C4-2B (cell line): ENCODE data around the gene PIK3CD.

Source experiments
- H3K27ac ChIP-seq: fragments of 450-650 bp; 2 replicates; pipeline ENCODE4 v1.5.1; 2017
- ZFX ChIP-seq: fragments of 450-650 bp; IDR thresholded peaks from 2 replicates; pipeline ENCODE4 v1.6.1; 2017
- TF ChIP-seq, protein P1 (sequence below): fragments of 450-650 bp; conservative IDR thresholded peaks from 2 replicates; pipeline ENCODE4 v1.5.1; 2017; ENCODE audit warnings: mild to moderate bottlenecking

The PIK3CD gene

DNA sequence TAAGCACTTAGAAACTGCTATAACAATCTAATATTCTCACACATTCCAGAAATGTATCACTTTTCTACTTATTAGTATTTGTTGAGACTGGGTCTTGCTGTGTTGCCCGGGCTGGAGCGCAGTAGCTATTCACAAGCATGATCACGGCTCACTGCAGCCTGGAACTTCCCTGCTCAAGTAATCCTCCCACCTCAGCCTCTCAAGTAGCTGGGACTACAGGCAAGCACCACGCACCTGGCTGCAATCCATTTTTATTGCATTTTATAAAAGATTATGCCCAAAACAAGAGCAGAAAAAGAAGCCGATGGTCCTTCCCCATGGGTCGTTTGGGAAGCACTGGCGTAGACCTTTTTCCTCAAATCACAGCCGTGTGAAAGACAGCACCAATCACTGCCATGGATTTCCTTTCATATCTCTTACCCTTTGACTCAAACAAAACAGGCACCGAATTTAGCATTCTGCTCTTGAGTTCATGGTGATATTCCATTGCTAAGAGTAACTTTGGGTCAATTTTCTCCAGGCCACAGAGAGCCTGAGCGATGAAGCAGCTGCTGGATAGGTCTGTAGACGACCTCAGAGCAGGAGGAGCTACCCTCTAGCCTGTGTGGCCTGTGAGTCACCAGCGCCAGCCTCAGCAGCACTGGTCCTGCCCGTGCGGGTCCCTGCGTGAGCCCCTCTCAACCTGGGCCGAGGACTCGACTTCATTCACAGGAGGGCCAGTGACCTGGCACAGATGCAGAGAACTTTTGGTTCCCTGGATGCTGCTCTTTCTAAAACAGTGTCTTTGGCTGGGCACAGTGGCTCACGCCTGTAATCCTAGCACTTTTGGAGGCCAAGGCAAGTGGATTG lies 80.8 kb downstream of the PIK3CD start:
- no peak overlapping the region for H3K27ac ChIP-seq
- TF ChIP-seq, protein P1, sequence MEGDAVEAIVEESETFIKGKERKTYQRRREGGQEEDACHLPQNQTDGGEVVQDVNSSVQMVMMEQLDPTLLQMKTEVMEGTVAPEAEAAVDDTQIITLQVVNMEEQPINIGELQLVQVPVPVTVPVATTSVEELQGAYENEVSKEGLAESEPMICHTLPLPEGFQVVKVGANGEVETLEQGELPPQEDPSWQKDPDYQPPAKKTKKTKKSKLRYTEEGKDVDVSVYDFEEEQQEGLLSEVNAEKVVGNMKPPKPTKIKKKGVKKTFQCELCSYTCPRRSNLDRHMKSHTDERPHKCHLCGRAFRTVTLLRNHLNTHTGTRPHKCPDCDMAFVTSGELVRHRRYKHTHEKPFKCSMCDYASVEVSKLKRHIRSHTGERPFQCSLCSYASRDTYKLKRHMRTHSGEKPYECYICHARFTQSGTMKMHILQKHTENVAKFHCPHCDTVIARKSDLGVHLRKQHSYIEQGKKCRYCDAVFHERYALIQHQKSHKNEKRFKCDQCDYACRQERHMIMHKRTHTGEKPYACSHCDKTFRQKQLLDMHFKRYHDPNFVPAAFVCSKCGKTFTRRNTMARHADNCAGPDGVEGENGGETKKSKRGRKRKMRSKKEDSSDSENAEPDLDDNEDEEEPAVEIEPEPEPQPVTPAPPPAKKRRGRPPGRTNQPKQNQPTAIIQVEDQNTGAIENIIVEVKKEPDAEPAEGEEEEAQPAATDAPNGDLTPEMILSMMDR: no peak
- no peak for TF ChIP-seq ZFX

DNA sequence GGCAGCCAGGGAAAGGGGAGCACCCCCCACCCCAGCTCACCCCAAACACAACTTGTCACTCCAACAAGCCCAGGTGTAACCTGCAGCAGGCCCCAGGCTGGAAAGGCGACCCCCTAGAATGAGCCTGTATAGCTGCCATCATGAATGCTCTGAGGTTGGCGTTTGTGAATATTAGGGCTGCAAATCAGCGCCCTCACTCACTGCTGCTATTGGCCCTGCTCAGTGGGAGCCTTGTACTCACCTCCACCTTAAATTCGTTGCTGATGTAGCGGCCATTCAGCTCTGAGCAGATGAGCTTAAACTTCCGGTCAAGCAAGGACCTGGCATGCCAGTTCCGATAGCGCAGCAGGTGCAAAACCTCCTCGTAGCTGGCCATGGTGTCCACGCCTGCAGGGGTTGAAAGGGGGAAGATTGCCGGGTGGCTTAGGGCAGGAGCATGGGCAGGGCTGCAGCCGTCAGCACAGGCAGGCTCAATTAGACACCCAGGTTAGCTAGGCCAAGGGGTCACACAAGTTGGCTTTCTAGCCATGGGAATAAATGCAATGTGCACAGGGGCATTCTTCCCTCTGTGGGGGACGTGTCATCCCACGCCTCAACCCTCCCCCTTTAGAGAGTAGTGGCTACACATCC lies 81.7 kb downstream of the PIK3CD start:
- no peak overlapping the region for H3K27ac ChIP-seq
- TF ChIP-seq, protein P1: no peak
- TF ChIP-seq ZFX: no peak

DNA sequence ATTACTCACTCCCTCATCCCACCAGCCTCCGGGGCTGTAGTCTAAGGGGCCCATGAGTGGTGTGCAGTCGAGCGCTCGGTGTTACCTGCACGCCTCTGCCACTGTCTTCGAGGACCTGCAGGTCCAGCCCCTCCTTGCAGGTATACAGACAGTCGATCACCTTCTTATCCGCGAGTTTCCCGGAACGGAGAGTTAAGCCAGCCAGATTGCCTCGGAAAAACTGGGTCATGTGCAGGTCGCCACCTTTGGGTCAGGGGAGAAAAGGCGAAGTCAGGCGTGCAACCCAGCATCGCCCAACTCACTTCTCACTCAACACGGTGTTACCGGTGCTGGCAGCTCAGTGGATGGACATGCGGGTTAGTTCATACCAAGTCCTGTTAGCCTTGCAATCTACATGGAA lies 84.3 kb downstream of the PIK3CD start:
- H3K27ac ChIP-seq: no peak overlapping the region
- TF ChIP-seq, protein P1: no peak
- TF ChIP-seq ZFX: no peak

DNA sequence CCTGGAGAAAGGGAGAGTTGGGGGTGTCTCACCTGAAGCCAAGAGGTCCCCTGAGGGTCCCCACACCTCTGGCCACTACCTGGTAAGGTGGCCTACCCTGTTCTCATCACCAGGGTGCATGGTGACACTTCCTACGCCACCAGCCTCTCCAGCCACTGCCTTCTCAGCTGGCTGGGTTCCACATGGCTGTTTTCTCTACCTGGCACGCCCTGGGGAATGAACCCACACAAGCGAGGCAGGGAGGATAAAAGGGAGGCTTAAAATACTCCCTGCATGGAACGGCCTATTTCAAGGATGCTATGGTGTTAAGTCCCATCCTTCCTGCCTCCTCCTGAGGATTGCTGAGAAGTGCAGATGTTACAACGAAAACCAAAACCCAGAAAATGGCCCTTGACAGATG lies 84.7 kb downstream of the PIK3CD start:
- no peak overlapping the region for H3K27ac ChIP-seq
- TF ChIP-seq ZFX: no peak
- TF ChIP-seq, protein P1: no peak

DNA sequence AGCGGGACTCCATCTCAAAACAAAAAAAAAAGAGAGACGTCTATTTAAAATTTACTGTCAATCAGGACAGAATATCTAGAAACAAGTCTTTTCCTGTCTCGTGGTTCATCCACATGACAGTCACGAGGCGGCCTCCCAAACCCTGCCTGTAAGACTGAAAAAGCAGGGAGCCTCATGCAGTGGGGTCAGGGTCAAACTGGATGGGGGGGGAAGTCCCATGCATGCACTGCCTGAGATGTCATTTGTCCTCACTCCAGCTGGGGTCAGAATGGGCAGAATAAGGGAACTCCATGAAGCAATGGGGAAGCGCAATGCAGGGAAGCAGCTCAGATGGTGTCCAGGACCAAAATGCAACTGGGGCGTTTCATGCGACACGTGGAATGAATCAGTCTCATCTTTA lies 85.5 kb downstream of the PIK3CD start:
- TF ChIP-seq, protein P1: no peak
- TF ChIP-seq ZFX: no peak
- H3K27ac ChIP-seq: no peak overlapping the region

DNA sequence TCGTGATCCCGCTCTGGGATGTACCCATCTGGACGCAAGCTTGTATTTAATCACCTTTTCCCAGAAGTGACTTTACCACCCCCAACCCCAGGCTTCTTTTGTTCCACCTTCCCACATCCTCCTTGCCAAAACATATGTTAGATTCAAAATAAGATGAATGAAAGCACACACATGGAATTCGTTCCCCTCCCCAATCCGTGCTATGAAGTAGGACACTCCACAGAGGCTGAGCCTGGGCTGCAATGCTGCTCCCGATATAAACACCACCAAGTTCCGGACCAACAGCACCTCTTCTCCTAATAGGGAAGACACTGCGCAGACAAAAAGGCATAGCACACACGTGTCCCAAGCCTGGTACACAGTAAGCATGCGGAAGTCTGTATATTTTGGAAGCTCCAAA lies 86.1 kb downstream of the PIK3CD start:
- H3K27ac ChIP-seq: no peak overlapping the region
- TF ChIP-seq, protein P1: no peak
- TF ChIP-seq ZFX: no peak

DNA sequence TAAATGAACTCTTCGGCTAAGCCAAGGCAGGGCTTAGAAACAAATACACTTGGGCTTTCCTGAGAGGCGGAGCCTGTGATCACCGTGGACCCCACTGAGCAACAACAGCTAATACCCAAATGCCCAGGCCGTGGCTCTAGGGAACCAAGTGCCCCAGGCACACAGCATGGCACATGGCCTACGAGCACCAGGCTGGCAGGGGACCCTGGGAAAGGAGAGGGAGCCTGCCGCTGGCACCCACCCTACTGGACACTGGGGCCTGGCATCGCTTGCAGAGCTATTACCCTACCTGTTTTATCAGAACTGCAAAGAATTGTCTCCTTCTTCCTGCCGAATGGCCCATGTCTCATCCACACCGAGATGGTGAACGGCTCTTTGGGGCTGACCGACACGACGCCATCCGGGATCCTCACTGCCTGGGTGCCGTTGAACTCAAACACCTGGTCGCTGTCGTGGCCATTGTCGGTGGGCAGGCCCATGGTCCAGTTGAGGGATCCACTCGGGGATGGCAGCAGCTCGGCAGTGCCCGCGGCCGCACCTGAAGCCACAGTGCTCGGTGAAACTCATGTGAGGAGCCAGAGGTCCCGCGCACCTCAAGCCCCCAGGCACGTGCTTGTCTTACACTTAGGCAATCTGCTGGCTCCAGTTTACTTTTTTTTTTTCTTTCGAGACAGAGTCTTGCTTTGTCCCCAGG lies 92.7 kb downstream of the PIK3CD start:
- TF ChIP-seq, protein P1: no peak

More for the DNA sequence above, 92.7 kb downstream of the PIK3CD start:
- H3K27ac ChIP-seq: no peak overlapping the region; the same call in 1 of the 2 replicates
